Sigmoid colon (tissue), 4 donors: Measurements from ENCODE around the gene WNK1.

ENCODE experiments used
- EP300 ChIP-seq, 4 donors: sonication (generic); formaldehyde crosslinking; IDR thresholded peaks; one replicate each; pipeline ENCODE4 v1.6.1; 2017; ENCODE audit warnings: antibody characterized with exemption in 4 of 4
- POLR2A ChIP-seq, 2 donors: fragments of 450-650 bp; IDR thresholded peaks; one replicate each; pipeline ENCODE4 v1.6.1; 2016; ENCODE audit warnings: antibody characterized with exemption in 2 of 2, mild to moderate bottlenecking in 2 of 2, moderate library complexity in 2 of 2
- POLR2AphosphoS5 ChIP-seq, 4 donors: sonication (generic); formaldehyde crosslinking; IDR thresholded peaks; one replicate each; pipeline ENCODE4 v1.6.1; 2017; ENCODE audit warnings: antibody characterized with exemption in 4 of 4
- TF ChIP-seq, protein P1 (sequence below), 4 experiments: fragments of 450-650 bp in 3 of 4; fragments of 200-600 bp in 1 of 4; IDR thresholded peaks; one replicate each; pipeline ENCODE4 v1.5.1; 2016 to 2019; ENCODE audit warnings: antibody characterized with exemption in 4 of 4, mild to moderate bottlenecking in 3 of 4, moderate library complexity in 2 of 4

DNA sequence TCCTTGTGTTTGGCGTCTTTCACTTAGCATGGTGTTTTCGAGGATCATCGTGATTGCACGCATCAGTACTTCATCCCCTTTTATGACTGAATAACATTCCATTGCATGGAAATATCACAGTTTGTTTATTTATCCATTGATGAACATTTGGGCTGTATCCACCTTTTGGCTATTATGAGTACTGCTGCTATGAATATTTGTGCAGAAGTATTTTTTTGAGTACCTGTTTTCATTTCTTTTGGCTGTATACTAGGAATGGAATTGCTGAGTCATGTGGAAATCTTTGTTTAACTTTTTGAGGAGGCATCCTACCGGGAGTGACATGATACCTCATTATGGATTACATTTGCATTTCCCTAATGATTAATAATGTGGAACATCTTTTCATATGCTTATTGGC, 66.4 kb downstream of the WNK1 start:
- TF ChIP-seq, protein P1, sequence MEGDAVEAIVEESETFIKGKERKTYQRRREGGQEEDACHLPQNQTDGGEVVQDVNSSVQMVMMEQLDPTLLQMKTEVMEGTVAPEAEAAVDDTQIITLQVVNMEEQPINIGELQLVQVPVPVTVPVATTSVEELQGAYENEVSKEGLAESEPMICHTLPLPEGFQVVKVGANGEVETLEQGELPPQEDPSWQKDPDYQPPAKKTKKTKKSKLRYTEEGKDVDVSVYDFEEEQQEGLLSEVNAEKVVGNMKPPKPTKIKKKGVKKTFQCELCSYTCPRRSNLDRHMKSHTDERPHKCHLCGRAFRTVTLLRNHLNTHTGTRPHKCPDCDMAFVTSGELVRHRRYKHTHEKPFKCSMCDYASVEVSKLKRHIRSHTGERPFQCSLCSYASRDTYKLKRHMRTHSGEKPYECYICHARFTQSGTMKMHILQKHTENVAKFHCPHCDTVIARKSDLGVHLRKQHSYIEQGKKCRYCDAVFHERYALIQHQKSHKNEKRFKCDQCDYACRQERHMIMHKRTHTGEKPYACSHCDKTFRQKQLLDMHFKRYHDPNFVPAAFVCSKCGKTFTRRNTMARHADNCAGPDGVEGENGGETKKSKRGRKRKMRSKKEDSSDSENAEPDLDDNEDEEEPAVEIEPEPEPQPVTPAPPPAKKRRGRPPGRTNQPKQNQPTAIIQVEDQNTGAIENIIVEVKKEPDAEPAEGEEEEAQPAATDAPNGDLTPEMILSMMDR (IDR thresholded peaks at IDR 0.05): peak in 1 of 4 experiments; percentile 12
- TF ChIP-seq POLR2A (IDR thresholded peaks at IDR 0.05) (no peak), POLR2AphosphoS5 (IDR thresholded peaks at IDR 0.05) (no peak), EP300 (IDR thresholded peaks at IDR 0.05) (no peak)
